HL-60 (cell line): Measurements from ENCODE around the gene BCL11A.

Experiments used
- DNase-seq, 2 experiments: peaks; one replicate each; pipeline ENCODE4 v3.0.0-alpha.2; 2010 to 2020; ENCODE audit warnings: low read depth in 1 of 2, low spot score in 1 of 2
- H3K27ac ChIP-seq: fragments of 250-450 bp; sonication (Bioruptor Pico); replicated peaks from 2 replicates; pipeline ENCODE4 v1.5.1; 2020; ENCODE audit warnings: mild to moderate bottlenecking, moderate library complexity
- H3K27me3 ChIP-seq: fragments of 250-450 bp; sonication (Bioruptor Pico); 2 replicates; pipeline ENCODE4 v1.5.1; 2021; ENCODE audit warnings: mild to moderate bottlenecking, moderate library complexity; ENCODE audit not compliant: insufficient read depth, poor library complexity, severe bottlenecking
- H3K4me3 ChIP-seq: replicated peaks from 2 replicates; pipeline ENCODE4 v1.5.1; 2011; ENCODE audit warnings: mild to moderate bottlenecking, control low read depth, low read length; ENCODE audit not compliant: insufficient read depth
- GABPA ChIP-seq: IDR thresholded peaks from 2 replicates; pipeline ENCODE4 v1.6.1; 2012; ENCODE audit warnings: low read depth
- POLR2AphosphoS5 ChIP-seq: IDR thresholded peaks from 2 replicates; pipeline ENCODE4 v1.6.1; 2012; ENCODE audit warnings: low read depth
- SPI1 ChIP-seq: IDR thresholded peaks from 2 replicates; pipeline ENCODE4 v1.6.1; 2012; ENCODE audit warnings: low read depth, mild to moderate bottlenecking, borderline replicate concordance
- TF ChIP-seq, protein P1 (sequence below): IDR thresholded peaks from 2 replicates; pipeline ENCODE4 v1.6.1; 2012; ENCODE audit warnings: low read depth; ENCODE audit not compliant: insufficient replicate concordance
- TF ChIP-seq, protein P2 (sequence below): IDR thresholded peaks from one replicate; pipeline ENCODE4 v1.5.1; 2011; ENCODE audit warnings: low read length, control low read depth, inconsistent platforms; ENCODE audit not compliant: insufficient read depth

Gene BCL11A

DNA sequence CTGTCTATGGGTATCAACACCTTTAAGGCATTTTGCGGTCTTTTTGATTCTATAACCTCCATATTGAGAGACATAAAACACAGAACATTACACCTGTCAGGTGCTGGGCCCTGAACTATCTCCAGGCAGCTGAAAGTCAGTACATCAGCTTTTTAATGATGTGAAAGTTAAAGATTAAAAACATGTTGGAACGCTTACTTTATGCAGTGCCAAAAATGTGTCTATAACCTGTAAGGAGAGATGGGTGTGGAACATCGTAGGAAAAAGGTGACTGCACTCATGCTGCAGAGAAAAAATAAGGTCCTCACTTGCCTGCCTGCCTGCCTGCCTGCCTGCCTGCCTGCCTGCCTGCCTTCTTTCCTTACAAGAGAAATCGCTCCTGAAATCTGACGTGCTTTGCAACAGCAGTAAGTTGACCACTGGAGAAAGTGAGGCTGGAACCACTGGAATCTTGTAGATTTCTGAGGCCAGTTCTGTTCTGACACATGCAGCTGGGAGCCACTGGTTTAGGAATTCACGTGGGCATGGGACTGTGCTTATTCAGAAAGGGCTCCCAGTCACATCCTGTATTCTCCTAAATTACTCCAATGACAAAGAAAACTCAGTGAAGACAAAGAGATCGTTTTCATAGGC lies 34.1 kb downstream of the BCL11A start:
- H3K27ac ChIP-seq, result no peak overlapping the region
- no peak overlapping the region for H3K4me3 ChIP-seq
- no peaks in the 10 kb centered on the region for H3K27me3 ChIP-seq
- DNase-seq, result no peak
- TF ChIP-seq, protein P1, sequence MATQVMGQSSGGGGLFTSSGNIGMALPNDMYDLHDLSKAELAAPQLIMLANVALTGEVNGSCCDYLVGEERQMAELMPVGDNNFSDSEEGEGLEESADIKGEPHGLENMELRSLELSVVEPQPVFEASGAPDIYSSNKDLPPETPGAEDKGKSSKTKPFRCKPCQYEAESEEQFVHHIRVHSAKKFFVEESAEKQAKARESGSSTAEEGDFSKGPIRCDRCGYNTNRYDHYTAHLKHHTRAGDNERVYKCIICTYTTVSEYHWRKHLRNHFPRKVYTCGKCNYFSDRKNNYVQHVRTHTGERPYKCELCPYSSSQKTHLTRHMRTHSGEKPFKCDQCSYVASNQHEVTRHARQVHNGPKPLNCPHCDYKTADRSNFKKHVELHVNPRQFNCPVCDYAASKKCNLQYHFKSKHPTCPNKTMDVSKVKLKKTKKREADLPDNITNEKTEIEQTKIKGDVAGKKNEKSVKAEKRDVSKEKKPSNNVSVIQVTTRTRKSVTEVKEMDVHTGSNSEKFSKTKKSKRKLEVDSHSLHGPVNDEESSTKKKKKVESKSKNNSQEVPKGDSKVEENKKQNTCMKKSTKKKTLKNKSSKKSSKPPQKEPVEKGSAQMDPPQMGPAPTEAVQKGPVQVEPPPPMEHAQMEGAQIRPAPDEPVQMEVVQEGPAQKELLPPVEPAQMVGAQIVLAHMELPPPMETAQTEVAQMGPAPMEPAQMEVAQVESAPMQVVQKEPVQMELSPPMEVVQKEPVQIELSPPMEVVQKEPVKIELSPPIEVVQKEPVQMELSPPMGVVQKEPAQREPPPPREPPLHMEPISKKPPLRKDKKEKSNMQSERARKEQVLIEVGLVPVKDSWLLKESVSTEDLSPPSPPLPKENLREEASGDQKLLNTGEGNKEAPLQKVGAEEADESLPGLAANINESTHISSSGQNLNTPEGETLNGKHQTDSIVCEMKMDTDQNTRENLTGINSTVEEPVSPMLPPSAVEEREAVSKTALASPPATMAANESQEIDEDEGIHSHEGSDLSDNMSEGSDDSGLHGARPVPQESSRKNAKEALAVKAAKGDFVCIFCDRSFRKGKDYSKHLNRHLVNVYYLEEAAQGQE, result no peak
- TF ChIP-seq POLR2AphosphoS5, result no peak
- TF ChIP-seq GABPA, result no peak

DNA sequence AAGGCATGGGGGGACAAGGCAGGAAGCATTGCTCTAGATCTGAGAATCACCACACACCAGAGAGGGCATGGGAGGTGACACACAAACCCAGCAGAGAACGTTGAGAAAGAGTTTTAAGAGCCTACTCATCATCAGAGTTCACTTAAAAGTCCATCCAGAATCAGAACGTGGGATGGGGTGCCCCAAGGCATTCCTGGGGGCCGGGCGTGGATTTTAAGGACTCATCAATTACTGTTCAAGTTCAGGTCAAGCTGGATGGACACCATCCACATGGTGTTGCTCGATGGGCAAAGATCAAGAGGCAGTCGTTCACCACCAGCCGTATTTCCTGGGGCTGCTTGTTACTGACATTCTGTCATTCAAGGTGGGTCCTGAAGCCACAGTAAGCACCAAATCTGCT lies 34.9 kb downstream of the BCL11A start:
- Histone ChIP-seq H3K27ac (no peak overlapping the region), H3K27me3 (no peaks in the 10 kb centered on the region), H3K4me3 (no peak overlapping the region)
- no peak for DNase-seq
- TF ChIP-seq, protein P2, sequence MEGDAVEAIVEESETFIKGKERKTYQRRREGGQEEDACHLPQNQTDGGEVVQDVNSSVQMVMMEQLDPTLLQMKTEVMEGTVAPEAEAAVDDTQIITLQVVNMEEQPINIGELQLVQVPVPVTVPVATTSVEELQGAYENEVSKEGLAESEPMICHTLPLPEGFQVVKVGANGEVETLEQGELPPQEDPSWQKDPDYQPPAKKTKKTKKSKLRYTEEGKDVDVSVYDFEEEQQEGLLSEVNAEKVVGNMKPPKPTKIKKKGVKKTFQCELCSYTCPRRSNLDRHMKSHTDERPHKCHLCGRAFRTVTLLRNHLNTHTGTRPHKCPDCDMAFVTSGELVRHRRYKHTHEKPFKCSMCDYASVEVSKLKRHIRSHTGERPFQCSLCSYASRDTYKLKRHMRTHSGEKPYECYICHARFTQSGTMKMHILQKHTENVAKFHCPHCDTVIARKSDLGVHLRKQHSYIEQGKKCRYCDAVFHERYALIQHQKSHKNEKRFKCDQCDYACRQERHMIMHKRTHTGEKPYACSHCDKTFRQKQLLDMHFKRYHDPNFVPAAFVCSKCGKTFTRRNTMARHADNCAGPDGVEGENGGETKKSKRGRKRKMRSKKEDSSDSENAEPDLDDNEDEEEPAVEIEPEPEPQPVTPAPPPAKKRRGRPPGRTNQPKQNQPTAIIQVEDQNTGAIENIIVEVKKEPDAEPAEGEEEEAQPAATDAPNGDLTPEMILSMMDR, result no peak
- no peak for TF ChIP-seq POLR2AphosphoS5
- no peak for TF ChIP-seq SPI1
- no peak for TF ChIP-seq GABPA
- TF ChIP-seq, protein P1, result no peak

DNA sequence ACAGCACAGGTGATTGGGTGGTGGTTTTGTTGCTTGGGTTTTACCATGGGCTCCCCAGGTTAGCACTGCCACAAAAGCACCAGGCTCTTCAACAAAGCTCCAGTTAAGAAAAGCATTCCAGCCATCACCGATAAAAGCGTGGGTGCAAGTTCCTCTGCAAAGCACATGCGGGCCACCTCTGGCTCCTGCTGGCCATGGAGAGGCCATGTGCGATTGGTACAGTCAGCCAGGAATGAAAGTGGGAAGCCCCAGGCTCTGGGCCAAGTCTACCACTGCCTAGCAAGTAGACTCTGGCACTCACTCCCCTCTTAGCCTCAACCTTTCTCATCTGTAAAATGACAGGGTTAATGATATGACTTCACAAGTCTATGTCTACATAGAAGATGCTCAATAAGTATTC lies 36.0 kb downstream of the BCL11A start:
- Histone ChIP-seq H3K27ac (no peak overlapping the region), H3K27me3 (no peaks in the 10 kb centered on the region)
- no peak for TF ChIP-seq SPI1
- TF ChIP-seq POLR2AphosphoS5, result no peak
- TF ChIP-seq, protein P1, result no peak
- TF ChIP-seq, protein P2, result no peak
- no peak for TF ChIP-seq GABPA

More for the DNA sequence above, 36.0 kb downstream of the BCL11A start:
- DNase-seq, result no peak
- H3K4me3 ChIP-seq, result no peak overlapping the region
